Activated CD4-positive, CD25-positive, alpha-beta regulatory T cell treated with anti-CD3 and anti-CD28 coated beads, Interleukin-2, amount 50 U/mL, for 16 hours (primary cell): Measurements from ENCODE around the gene RANBP9.

Source experiments
- DNase-seq: peaks from one replicate; pipeline ENCODE4 v3.0.0-alpha.2; 2020; ENCODE audit warnings: low read depth, low spot score

The RANBP9 gene

DNA sequence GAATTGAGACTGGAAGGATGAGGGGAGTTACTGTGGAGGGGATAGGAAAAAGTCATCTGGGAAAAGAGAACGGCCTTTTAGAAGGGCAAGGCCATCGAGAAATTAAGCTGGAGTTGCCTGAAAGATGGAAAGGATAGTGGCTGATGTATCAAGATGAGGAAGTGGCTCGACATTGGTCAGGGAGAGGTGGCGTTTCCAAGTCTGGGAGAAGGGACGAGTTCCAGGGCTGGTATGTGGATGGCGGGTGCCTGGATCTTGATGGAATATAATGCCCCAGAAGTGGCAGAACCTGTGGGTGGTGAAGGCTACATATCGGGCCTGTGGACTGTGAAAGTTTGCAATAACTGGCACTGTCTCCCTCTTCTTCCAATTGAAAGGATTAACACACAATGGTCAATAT, 139.4 kb downstream of the RANBP9 start:
- no peak for DNase-seq
